Stomach smooth muscle (tissue), 2 donors: ENCODE results near the gene MYO15B.
A peak's percentile ranks its signal among the peaks of the same experiment; 100 is the strongest.

Experiments
- H3K27ac ChIP-seq: one replicate; pipeline ENCODE4 v1.7.0; 2013; ENCODE audit warnings: mild to moderate bottlenecking, low read length, inconsistent platforms
- H3K27me3 ChIP-seq, 2 donors: one replicate each; pipeline ENCODE4 v1.7.0; 2013; ENCODE audit warnings: low read length in 2 of 2; ENCODE audit not compliant: insufficient read depth in 2 of 2, control insufficient read depth in 1 of 2
- H3K36me3 ChIP-seq, 2 donors: one replicate each; pipeline ENCODE4 v1.7.0; 2013; ENCODE audit warnings: low read length in 2 of 2; ENCODE audit not compliant: control insufficient read depth in 2 of 2, insufficient read depth in 2 of 2
- H3K4me1 ChIP-seq: one replicate; pipeline ENCODE4 v1.7.0; 2013; ENCODE audit warnings: low read length; ENCODE audit not compliant: control insufficient read depth, insufficient read depth
- H3K4me3 ChIP-seq, 2 donors: one replicate each; pipeline ENCODE4 v1.7.0; 2013; ENCODE audit warnings: low read length in 2 of 2
- H3K9ac ChIP-seq, 2 donors: one replicate each; pipeline ENCODE4 v1.7.0; 2013; ENCODE audit warnings: low read length in 2 of 2, mild to moderate bottlenecking in 1 of 2
- H3K9me3 ChIP-seq, 2 donors: one replicate each; pipeline ENCODE4 v1.7.0; 2013; ENCODE audit warnings: low read length in 2 of 2; ENCODE audit not compliant: control insufficient read depth in 2 of 2
- donor health status: healthy.
- donor health status: Pancreatic carcinoma.

MYO15B gene

GRCh38 chr17:75652341-75652740, 64.7 kb downstream of the MYO15B start:
- H3K36me3 ChIP-seq = peaks cover 17 to 29% of the 10 kb centered on the region in 2 donors
- no peak overlapping the region for H3K4me3 ChIP-seq
- no peak overlapping the region for H3K27ac ChIP-seq
- H3K9me3 ChIP-seq = no peaks in the 10 kb centered on the region
- no peaks in the 10 kb centered on the region for H3K27me3 ChIP-seq
- H3K4me1 ChIP-seq = peaks cover 3% of the 10 kb centered on the region
- H3K9ac ChIP-seq = no peak overlapping the region

GRCh38 chr17:75652934-75653549, 65.4 kb downstream of the MYO15B start:
- Histone ChIP-seq H3K9me3 (no peaks in the 10 kb centered on the region), H3K27ac (no peak overlapping the region), H3K4me1 (peaks cover 3% of the 10 kb centered on the region), H3K27me3 (no peaks in the 10 kb centered on the region), H3K4me3 (no peak overlapping the region), H3K9ac (no peak overlapping the region), H3K36me3 (peaks cover 15 to 31% of the 10 kb centered on the region in 2 donors)

- H3K9ac ChIP-seq = no peak overlapping the region
- H3K4me1 ChIP-seq = peaks cover 3% of the 10 kb centered on the region
- H3K36me3 ChIP-seq = peaks cover 14 to 31% of the 10 kb centered on the region in 2 donors
- H3K4me3 ChIP-seq = no peak overlapping the region
- H3K27me3 ChIP-seq = no peaks in the 10 kb centered on the region
- no peak overlapping the region for H3K27ac ChIP-seq
- H3K9me3 ChIP-seq = no peaks in the 10 kb centered on the region
Measured at GRCh38 chr17:75654176-75654575, 66.6 kb downstream of the MYO15B start.

GRCh38 chr17:75658237-75658636, 70.6 kb downstream of the MYO15B start:
- Histone ChIP-seq H3K9ac (no peak overlapping the region), H3K4me3 (no peak overlapping the region), H3K9me3 (no peaks in the 10 kb centered on the region), H3K27ac (no peak overlapping the region), H3K27me3 (no peaks in the 10 kb centered on the region), H3K36me3 (peaks cover 30 to 32% of the 10 kb centered on the region in 2 donors), H3K4me1 (no peaks in the 10 kb centered on the region)

- H3K9ac ChIP-seq = no peak overlapping the region
- peaks cover 10% of the 10 kb centered on the region for H3K4me1 ChIP-seq
- peaks cover 26 to 34% of the 10 kb centered on the region in 2 donors for H3K36me3 ChIP-seq
- H3K27ac ChIP-seq = no peak overlapping the region
- H3K27me3 ChIP-seq = no peaks in the 10 kb centered on the region
- no peaks in the 10 kb centered on the region for H3K9me3 ChIP-seq
- no peak overlapping the region for H3K4me3 ChIP-seq
Measured at GRCh38 chr17:75661531-75661930, 73.9 kb downstream of the MYO15B start.

GRCh38 chr17:75662511-75662910, 74.9 kb downstream of the MYO15B start:
- Histone ChIP-seq H3K4me3 (no peak overlapping the region), H3K9me3 (no peaks in the 10 kb centered on the region), H3K27me3 (no peaks in the 10 kb centered on the region), H3K27ac (no peak overlapping the region), H3K36me3 (peaks cover 23 to 31% of the 10 kb centered on the region in 2 donors), H3K9ac (no peak overlapping the region), H3K4me1 (peaks cover 11% of the 10 kb centered on the region)

GRCh38 chr17:75664099-75664549, 76.5 kb downstream of the MYO15B start:
- Histone ChIP-seq H3K4me3 (no peak overlapping the region), H3K9ac (no peak overlapping the region), H3K27me3 (no peaks in the 10 kb centered on the region), H3K36me3 (peaks cover 27 to 36% of the 10 kb centered on the region in 2 donors), H3K4me1 (peaks cover 21% of the 10 kb centered on the region), H3K27ac (no peak overlapping the region), H3K9me3 (no peaks in the 10 kb centered on the region)

GRCh38 chr17:75665981-75666380, 78.4 kb downstream of the MYO15B start:
- Histone ChIP-seq H3K4me3 (peak overlapping the region; percentile 60 to 100), H3K27me3 (no peaks in the 10 kb centered on the region), H3K9me3 (no peaks in the 10 kb centered on the region), H3K36me3 (peaks cover 28 to 29% of the 10 kb centered on the region in 2 donors), H3K4me1 (peaks cover 21% of the 10 kb centered on the region), H3K9ac (no peak overlapping the region), H3K27ac (no peak overlapping the region)

GRCh38 chr17:75666959-75667790, 79.6 kb downstream of the MYO15B start, which contains the start of the genes RECQL5 and SAP30BP:
TSS of gene RECQL5 (minus strand) at chr17:75667154. CDS start at chr17:75666557, 597 bp downstream.
TSS of gene SAP30BP (plus strand) at chr17:75667338. CDS start at chr17:75667373, 35 bp downstream.
- Histone ChIP-seq H3K4me3 (peak within 1 kb of the TSS; percentile 98 to 100), H3K4me1 (peaks cover 21% of the 10 kb centered on the region), H3K27me3 (no peaks in the 10 kb centered on the region), H3K36me3 (peaks cover 27 to 32% of the 10 kb centered on the region in 2 donors), H3K9ac (peak within 1 kb of the TSS; percentile 91 to 97), H3K27ac (peak within 1 kb of the TSS; percentile 92), H3K9me3 (no peaks in the 10 kb centered on the region)

GRCh38 chr17:75667825-75668224, 80.2 kb downstream of the MYO15B start:
- peak overlapping the region; percentile 98 to 100 for H3K4me3 ChIP-seq
- no peaks in the 10 kb centered on the region for H3K27me3 ChIP-seq
- H3K4me1 ChIP-seq = peaks cover 21% of the 10 kb centered on the region
- H3K9me3 ChIP-seq = no peaks in the 10 kb centered on the region
- peaks cover 22 to 31% of the 10 kb centered on the region in 2 donors for H3K36me3 ChIP-seq
- H3K27ac ChIP-seq = peak overlapping the region; percentile 92
- H3K9ac ChIP-seq = peak overlapping the region; percentile 91 to 97
